H1 (cell line): ENCODE data around the gene PF4V1. TPM values are rescaled to one million over a fixed set of nuclear protein-coding genes. Genes with fewer than 3 reads are reported as not detected.

Experiments used
- BCL11A ChIP-seq, 2 experiments: IDR thresholded peaks; one replicate each; pipeline ENCODE4 v1.6.1; 2011; ENCODE audit warnings: low read depth in 2 of 2, low read length in 2 of 2, mild to moderate bottlenecking in 2 of 2
- CBX5 ChIP-seq: fragments of 300-800, 300-1000 bp; sonication (generic); IDR thresholded peaks from 2 replicates; pipeline ENCODE4 v1.7.1; 2016; ENCODE audit warnings: antibody characterized with exemption, low read length, low read depth
- CHD7 ChIP-seq: fragments of 300-600 bp; sonication (generic); IDR thresholded peaks from 2 replicates; pipeline ENCODE4 v1.7.1; 2012; ENCODE audit warnings: low read length, moderate library complexity, mild to moderate bottlenecking, inconsistent platforms; ENCODE audit not compliant: insufficient replicate concordance
- EGR1 ChIP-seq: IDR thresholded peaks from 2 replicates; pipeline ENCODE4 v1.6.1; 2011; ENCODE audit warnings: low read depth, low read length, borderline replicate concordance
- FOSL1 ChIP-seq: IDR thresholded peaks from 2 replicates; pipeline ENCODE4 v1.6.1; 2011; ENCODE audit warnings: mild to moderate bottlenecking, low read depth, low read length, moderate library complexity; ENCODE audit not compliant: insufficient read depth
- GTF2F1 ChIP-seq: IDR thresholded peaks from 2 replicates; pipeline ENCODE4 v1.6.1; 2012; ENCODE audit warnings: low read depth, low read length, improper control_type of control experiment, borderline replicate concordance
- POU5F1 ChIP-seq: IDR thresholded peaks from 2 replicates; pipeline ENCODE4 v1.6.1; 2011; ENCODE audit warnings: low read depth, mild to moderate bottlenecking, low read length, moderate library complexity
- SP2 ChIP-seq: IDR thresholded peaks from 2 replicates; pipeline ENCODE4 v1.6.1; 2012; ENCODE audit warnings: mild to moderate bottlenecking, low read length, inconsistent platforms
- TEAD4 ChIP-seq: IDR thresholded peaks from 2 replicates; pipeline ENCODE4 v1.6.1; 2012; ENCODE audit warnings: low read depth, low read length, inconsistent platforms, mixed read lengths
- polyA plus RNA-seq, 7 experiments: library from polyadenylated mRNA; depleted of rRNA in 3 of 7; stranded (reverse) in 5 of 7; unstranded in 2 of 7; fragments of >200 nt in 5 of 7; fragments of 200-250 nt in 2 of 7; gene quantifications; 1 replicate in 5 of 7; 2 replicates in 1 of 7; 4 replicates in 1 of 7; pipeline versions ENCODE4 v1.2.1 to v1.2.3, GENCODE V29; 2011 to 2013; ENCODE audit warnings: missing spikeins in 2 of 7, mixed read lengths in 2 of 7
- total RNA-seq: library from RNA; stranded (reverse); fragmentation: NEBNext Ultra II Directional; extraction: Animal tissue kit (Norgen Biotek cat#: 25700); gene quantifications from 2 replicates; pipeline ENCODE4 v1.2.1, GENCODE V29; 2021

The PF4V1 gene
- total and polyA plus RNA-seq, 2 of the 8 experiments (the other 6 are each of a cell fraction or from before 2014, with no cell fraction given), result not detected

- TF ChIP-seq CHD7 (no peak), EGR1 (no peak), POU5F1 (no peak), BCL11A (IDR thresholded peaks at IDR 0.05; ENCODE audit: low read depth in 2 of 2, low read length in 2 of 2) (no peak), FOSL1 (no peak), CBX5 (no peak), GTF2F1 (no peak), TEAD4 (no peak), SP2 (no peak)
- TF ChIP-seq, all 59 proteins: peak for 0
These were observed 2.7 kb upstream of the PF4V1 start (continued) for GRCh38 chr4:73850261-73850970.
